Omental fat pad (tissue), 4 donors: ENCODE data around the gene GARIN3. TPM values are rescaled to one million over a fixed set of nuclear protein-coding genes. Genes with fewer than 3 reads are reported as not detected.

Source experiments
- ATAC-seq: fragments of 150-250 bp; one replicate; pipeline ENCODE4 v1.9.1; 2016; ENCODE audit warnings: mild to moderate bottlenecking, moderate library complexity; ENCODE audit not compliant: low FRiP score
- DNase-seq: peaks from one replicate; pipeline ENCODE4 v3.0.0-alpha.2; 2019; ENCODE audit warnings: low spot score
- total RNA-seq, 4 donors: library from RNA; depleted of rRNA; stranded (reverse); fragments of >200 nt; gene quantifications; one replicate each; pipeline ENCODE4 v1.1.0, GENCODE V29; 2016
- TF ChIP-seq, protein P1 (sequence below), 3 donors: fragments of 450-650 bp; IDR thresholded peaks; one replicate each; pipeline ENCODE4 v1.5.1; 2016 to 2017; ENCODE audit warnings: antibody characterized with exemption in 3 of 3, mild to moderate bottlenecking in 3 of 3, moderate library complexity in 2 of 3

The GARIN3 gene
- total RNA-seq, 4 donors from 2014 or later: not detected

DNA sequence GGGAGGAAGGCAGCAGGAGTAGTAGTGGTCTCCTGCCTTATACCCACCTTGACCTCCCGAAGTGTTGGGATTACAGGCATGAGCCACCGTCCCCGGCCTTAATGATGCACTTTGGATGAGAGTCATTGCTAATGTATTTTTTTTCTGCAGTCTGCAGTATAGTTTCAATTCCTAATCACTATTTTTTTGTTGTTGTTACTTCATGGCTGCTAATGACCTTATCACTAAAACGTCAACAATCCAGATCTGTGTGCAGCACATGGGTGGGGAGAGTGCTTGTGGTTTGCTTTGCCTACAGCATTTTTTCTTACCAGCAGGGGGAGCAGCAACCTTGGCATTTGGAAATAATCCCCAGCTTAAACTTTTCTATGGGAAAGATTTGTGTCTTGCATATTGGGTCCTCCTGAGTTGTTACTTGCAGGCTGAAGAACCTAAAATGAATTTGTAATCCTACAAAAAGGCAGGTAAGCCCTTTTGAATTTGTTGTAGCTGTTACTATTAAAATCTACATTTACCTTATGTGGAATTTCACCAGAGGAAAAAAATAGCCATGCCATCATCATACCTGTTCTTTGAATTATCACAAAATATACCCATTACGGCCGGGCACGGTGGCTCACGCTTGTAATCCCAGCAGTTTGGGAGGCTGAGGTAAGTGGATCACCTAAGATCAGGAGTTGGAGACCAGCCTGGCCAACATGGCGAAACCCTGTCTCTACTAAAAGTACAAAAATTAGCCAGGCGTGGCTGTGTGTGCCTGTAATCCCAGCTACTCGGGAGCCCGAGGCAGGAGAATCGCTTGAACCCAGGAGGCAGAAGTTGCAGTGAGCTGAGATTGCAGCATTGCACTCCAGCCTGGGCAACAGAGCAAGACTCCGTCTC lies 17.1 kb downstream of the GARIN3 start:
- DNase-seq: peak; percentile 71
- peak; percentile 44 for ATAC-seq
- TF ChIP-seq, protein P1, sequence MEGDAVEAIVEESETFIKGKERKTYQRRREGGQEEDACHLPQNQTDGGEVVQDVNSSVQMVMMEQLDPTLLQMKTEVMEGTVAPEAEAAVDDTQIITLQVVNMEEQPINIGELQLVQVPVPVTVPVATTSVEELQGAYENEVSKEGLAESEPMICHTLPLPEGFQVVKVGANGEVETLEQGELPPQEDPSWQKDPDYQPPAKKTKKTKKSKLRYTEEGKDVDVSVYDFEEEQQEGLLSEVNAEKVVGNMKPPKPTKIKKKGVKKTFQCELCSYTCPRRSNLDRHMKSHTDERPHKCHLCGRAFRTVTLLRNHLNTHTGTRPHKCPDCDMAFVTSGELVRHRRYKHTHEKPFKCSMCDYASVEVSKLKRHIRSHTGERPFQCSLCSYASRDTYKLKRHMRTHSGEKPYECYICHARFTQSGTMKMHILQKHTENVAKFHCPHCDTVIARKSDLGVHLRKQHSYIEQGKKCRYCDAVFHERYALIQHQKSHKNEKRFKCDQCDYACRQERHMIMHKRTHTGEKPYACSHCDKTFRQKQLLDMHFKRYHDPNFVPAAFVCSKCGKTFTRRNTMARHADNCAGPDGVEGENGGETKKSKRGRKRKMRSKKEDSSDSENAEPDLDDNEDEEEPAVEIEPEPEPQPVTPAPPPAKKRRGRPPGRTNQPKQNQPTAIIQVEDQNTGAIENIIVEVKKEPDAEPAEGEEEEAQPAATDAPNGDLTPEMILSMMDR (IDR thresholded peaks at IDR 0.05): peak in 1 of 3 donors; percentile 48

DNA sequence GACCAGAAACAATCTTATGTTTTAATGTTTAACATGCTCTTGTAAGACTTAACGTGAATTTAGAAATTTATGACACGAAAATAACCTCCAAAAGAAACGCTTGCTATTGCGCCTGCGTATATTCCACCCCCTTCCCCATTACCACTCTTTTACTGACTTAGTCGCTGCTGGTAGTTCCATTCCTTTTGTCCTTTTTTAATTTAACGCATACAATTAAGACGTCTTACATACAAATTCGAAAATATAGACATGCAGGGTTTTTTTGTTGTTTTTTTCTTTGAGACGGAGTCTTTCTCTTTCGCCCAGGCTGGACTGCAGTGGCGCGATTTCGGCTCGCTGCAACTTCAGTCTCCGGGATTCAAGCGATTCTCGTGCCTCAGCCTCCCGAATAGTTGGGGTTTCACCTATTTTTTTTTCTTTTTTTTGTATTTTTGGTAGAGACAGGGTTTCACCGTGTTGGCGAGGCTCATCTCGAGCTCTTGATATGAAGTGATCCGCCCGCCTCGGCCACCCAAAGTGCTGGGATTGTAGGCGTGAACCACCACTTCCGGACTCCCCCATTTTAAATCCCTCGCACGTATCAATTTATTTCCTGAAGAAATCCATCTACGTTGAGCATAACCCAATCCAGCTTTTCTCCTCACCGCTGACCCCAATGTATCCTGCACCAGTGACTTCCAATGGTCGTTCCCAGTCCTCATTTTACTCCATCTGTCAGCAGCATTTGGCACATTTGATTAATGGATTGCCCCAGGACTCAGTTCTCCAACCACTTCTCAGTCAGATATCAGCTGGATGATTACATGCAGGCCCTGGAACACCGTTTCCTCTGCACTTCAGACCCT lies 22.7 kb downstream of the GARIN3 start:
- DNase-seq (no peak), ATAC-seq (peak; percentile 74)
- TF ChIP-seq, protein P1 (IDR thresholded peaks at IDR 0.05): no peak

DNA sequence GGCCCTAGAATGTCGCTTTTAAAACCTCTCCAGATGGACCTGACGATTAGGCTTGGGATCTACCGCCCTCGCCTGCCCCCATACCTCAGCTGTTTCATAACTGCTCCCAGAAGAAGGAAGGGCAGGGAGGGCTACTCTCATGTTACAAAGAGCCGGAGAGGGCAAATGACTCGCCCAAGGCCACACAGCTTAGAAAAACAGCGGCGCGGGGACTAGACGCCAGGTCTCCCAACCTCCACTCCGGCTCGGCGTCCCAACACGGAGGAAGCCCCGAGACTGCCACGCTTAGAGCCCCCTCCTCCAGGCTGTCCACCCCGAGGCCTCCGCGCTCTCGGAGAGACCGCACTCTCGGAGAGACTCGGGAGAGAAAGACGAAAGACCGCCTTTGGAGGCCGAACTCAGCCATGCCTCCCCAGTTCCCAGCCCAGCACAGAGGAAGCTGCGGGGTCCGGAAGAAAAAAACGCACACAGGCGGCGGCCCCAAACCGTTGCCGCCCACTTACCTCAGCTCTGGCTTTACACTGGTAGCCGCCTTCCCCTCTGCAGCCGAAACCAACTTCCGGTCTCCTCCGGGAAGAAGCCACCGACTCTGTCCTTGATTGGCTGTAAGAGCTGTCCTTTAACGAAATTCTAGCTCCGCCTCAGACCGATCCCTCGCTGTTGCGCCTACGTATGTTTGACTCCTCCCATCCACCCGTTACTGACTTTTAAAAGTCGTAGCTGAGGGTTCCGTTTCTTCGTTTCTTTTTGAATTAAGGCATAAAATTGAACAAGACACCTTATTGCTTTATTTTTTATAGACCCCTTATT lies 23.5 kb downstream of the GARIN3 start, which contains the start of gene MED7:
Gene MED7 (minus strand): TSS at position 549 of the 810 bp plus-strand sequence. CDS start 3,434 bp downstream, outside the sequence.
- TF ChIP-seq, protein P1 (IDR thresholded peaks at IDR 0.05): no peak
- ATAC-seq: peak; percentile 99
- DNase-seq: peak; percentile 66

DNA sequence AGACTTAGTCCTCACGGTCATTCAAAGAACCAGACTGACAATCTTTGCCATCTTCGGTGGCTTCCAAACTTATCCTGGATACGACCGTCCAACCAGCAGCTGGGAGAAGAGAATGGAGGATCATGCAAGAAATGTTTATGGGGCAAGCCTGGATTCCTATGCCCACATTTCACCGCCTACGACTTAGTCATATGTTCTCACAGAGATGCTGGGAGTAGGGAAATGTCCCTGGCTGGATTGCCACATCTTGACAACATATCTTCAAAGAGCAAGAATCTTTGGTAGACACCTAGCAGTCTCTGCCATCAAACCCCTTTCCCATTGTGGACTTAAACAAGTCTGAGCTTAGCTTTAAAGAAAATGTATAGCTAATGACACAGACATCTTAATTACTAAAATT lies 28.4 kb downstream of the GARIN3 start:
- DNase-seq (no peak), ATAC-seq (no peak)
- TF ChIP-seq, protein P1 (IDR thresholded peaks at IDR 0.05): no peak

DNA sequence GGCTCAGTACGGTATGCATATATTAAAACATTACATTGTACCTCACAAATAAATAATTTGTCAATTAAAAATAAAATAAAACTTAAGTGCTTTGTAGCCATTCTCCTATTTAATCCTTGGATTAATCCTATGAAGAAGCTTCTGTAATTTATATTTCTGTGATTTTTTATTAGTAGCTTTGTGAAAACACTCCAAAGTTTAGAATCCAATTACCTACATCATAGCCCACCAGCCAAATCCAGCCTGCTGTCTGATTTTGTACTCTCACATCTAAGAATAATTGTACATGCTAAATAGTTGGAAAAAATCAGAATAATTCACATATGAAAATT lies 33.8 kb downstream of the GARIN3 start:
- ATAC-seq: no peak
- TF ChIP-seq, protein P1 (IDR thresholded peaks at IDR 0.05): no peak
- no peak for DNase-seq

DNA sequence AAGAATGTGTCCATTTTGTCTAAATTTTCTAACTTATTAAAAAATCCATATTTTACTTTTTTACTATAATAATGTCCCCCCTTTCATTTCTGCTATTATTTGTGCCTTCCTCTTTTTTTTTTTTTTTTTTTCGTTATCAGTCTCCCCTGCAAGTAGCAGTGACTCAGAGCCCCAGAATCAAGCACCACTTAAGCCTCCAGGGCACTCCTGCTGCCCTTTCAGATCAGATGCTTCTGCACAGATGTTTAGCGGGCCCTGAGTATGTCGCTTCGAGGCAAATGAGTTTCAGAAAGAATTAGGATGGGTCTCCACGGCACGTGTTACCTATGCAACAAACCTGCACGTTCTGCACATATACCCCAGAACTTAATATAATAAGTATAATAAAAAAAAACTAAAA lies 35.1 kb downstream of the GARIN3 start:
- TF ChIP-seq, protein P1 (IDR thresholded peaks at IDR 0.05): no peak
- DNase-seq (no peak), ATAC-seq (no peak)
